ENCODE data around the gene C2orf15. TPM values are rescaled to one million over a fixed set of nuclear protein-coding genes. Genes with fewer than 3 reads are reported as not detected.

Gene C2orf15
- total RNA-seq, 1 donor from 2014 or later: 3.7 TPM

GRCh38 chr2:99150706-99151105 lies 9.2 kb downstream of the C2orf15 start:
- DNase-seq (ENCODE audit: low read depth): no peak
- H3K4me3 ChIP-seq (ENCODE audit: low read depth, low read length): no peak overlapping the region
- TF ChIP-seq CTCF (conservative IDR thresholded peaks at IDR 0.05; ENCODE audit: low read depth, low read length): no peak

- TF ChIP-seq CTCF (conservative IDR thresholded peaks at IDR 0.05; ENCODE audit: low read depth, low read length): no peak
- no peak overlapping the region for H3K4me3 ChIP-seq (ENCODE audit: low read depth, low read length)
- DNase-seq (ENCODE audit: low read depth): no peak
Measured at GRCh38 chr2:99152199-99152895, 10.8 kb downstream of the C2orf15 start.

- no peak for TF ChIP-seq CTCF (conservative IDR thresholded peaks at IDR 0.05; ENCODE audit: low read depth, low read length)
- H3K4me3 ChIP-seq (ENCODE audit: low read depth, low read length): peak overlapping the region; percentile 74
- no peak for DNase-seq (ENCODE audit: low read depth)
Measured at GRCh38 chr2:99153921-99154604, 12.6 kb downstream of the C2orf15 start.

GRCh38 chr2:99154643-99155536 lies 13.4 kb downstream of the C2orf15 start, which contains the start of the genes LIPT1 and TSGA10:
TSS of gene LIPT1 (plus strand) at chr2:99154967. CDS start at chr2:99161958, 6,991 bp downstream.
TSS of gene TSGA10 (minus strand) at chr2:99154942. CDS start at chr2:99109439, 45,503 bp downstream.
- TF ChIP-seq CTCF (conservative IDR thresholded peaks at IDR 0.05; ENCODE audit: low read depth, low read length): peak; percentile 31
- H3K4me3 ChIP-seq (ENCODE audit: low read depth, low read length): peak within 1 kb of the TSS; percentile 74
- peak; percentile 51 for DNase-seq (ENCODE audit: low read depth)

- no peak overlapping the region for H3K4me3 ChIP-seq (ENCODE audit: low read depth, low read length)
- DNase-seq (ENCODE audit: low read depth): no peak
- no peak for TF ChIP-seq CTCF (conservative IDR thresholded peaks at IDR 0.05; ENCODE audit: low read depth, low read length)
Measured at GRCh38 chr2:99156891-99157290, 15.4 kb downstream of the C2orf15 start.

GRCh38 chr2:99158599-99158998 lies 17.1 kb downstream of the C2orf15 start:
- H3K4me3 ChIP-seq (ENCODE audit: low read depth, low read length): no peak overlapping the region
- TF ChIP-seq CTCF (conservative IDR thresholded peaks at IDR 0.05; ENCODE audit: low read depth, low read length): no peak

More at GRCh38 chr2:99158599-99158998, 17.1 kb downstream of the C2orf15 start:
- DNase-seq (ENCODE audit: low read depth): no peak

All from epithelial cell of proximal tubule (primary cell).